PFSK-1 (cell line): ENCODE results near the gene WDR59.

Experiments used
- FOXP2 ChIP-seq: optimal IDR thresholded peaks from 2 replicates; pipeline ENCODE3; 2011; ENCODE audit warnings: borderline replicate concordance, control low read depth, inconsistent platforms; ENCODE audit not compliant: insufficient read depth; ENCODE audit errors: extremely low read length, extremely low read depth
- POLR2AphosphoS5 ChIP-seq: IDR thresholded peaks from 2 replicates; pipeline ENCODE4 v1.6.1; 2012; ENCODE audit warnings: low read depth, mild to moderate bottlenecking, control low read depth, low read length, moderate library complexity
- REST ChIP-seq, 2 experiments: IDR thresholded peaks; 2 replicates each; pipeline versions ENCODE4 v1.6.1 to v1.8.0; 2011 to 2012; ENCODE audit warnings: low read depth in 2 of 2, low read length in 2 of 2, control low read depth in 1 of 2, inconsistent platforms in 1 of 2, mild to moderate bottlenecking in 1 of 2, moderate library complexity in 1 of 2; ENCODE audit not compliant: insufficient read depth in 1 of 2
- SIN3A ChIP-seq: IDR thresholded peaks from 2 replicates; pipeline ENCODE4 v1.6.1; 2012; ENCODE audit warnings: mild to moderate bottlenecking, low read length, moderate library complexity, borderline replicate concordance; ENCODE audit not compliant: insufficient read depth
- TAF1 ChIP-seq: IDR thresholded peaks from 2 replicates; pipeline ENCODE4 v1.6.1; 2012; ENCODE audit warnings: low read length, control low read depth, borderline replicate concordance; ENCODE audit not compliant: insufficient read depth

The WDR59 gene

GRCh38 chr16:74872302-74872701 is 112.6 kb downstream of the WDR59 start:
- TF ChIP-seq TAF1 (no peak), POLR2AphosphoS5 (no peak), FOXP2 (no peak), REST (IDR thresholded peaks at IDR 0.05; ENCODE audit: insufficient read depth in 1 of 2, low read depth in 2 of 2, low read length in 2 of 2) (no peak), SIN3A (no peak)

- no peak for TF ChIP-seq FOXP2
- no peak for TF ChIP-seq TAF1
- TF ChIP-seq REST (IDR thresholded peaks at IDR 0.05; ENCODE audit: insufficient read depth in 1 of 2, low read depth in 2 of 2, low read length in 2 of 2) = no peak
- TF ChIP-seq SIN3A = no peak
- no peak for TF ChIP-seq POLR2AphosphoS5
These were observed 113.3 kb downstream of the WDR59 start for GRCh38 chr16:74871608-74872007.

- no peak for TF ChIP-seq TAF1
- TF ChIP-seq POLR2AphosphoS5 = no peak
- no peak for TF ChIP-seq FOXP2
- no peak for TF ChIP-seq REST (IDR thresholded peaks at IDR 0.05; ENCODE audit: insufficient read depth in 1 of 2, low read depth in 2 of 2, low read length in 2 of 2)
- no peak for TF ChIP-seq SIN3A
These were observed 116.4 kb downstream of the WDR59 start for GRCh38 chr16:74868501-74868900.

GRCh38 chr16:74868035-74868434 is 116.9 kb downstream of the WDR59 start:
- no peak for TF ChIP-seq SIN3A
- no peak for TF ChIP-seq REST (IDR thresholded peaks at IDR 0.05; ENCODE audit: insufficient read depth in 1 of 2, low read depth in 2 of 2, low read length in 2 of 2)
- TF ChIP-seq TAF1 = no peak
- TF ChIP-seq POLR2AphosphoS5 = no peak
- no peak for TF ChIP-seq FOXP2

GRCh38 chr16:74867281-74867849 is 117.6 kb downstream of the WDR59 start:
- TF ChIP-seq REST (IDR thresholded peaks at IDR 0.05; ENCODE audit: insufficient read depth in 1 of 2, low read depth in 2 of 2, low read length in 2 of 2) = no peak
- no peak for TF ChIP-seq SIN3A
- no peak for TF ChIP-seq FOXP2
- TF ChIP-seq POLR2AphosphoS5 = no peak
- TF ChIP-seq TAF1 = no peak
